ENCODE measurements around the gene EYA4. TPM values are rescaled to one million over a fixed set of nuclear protein-coding genes. Genes with fewer than 3 reads are reported as not detected.

EYA4 gene
- total and polyA plus RNA-seq, 8 donors: 0.03 to 16.3 (median 0.87) TPM; not detected in 1

GRCh38 chr6:133541040-133541439, 299.9 kb downstream of the EYA4 start:
- Histone ChIP-seq H3K27ac (no peak overlapping the region), H3K4me1 (no peaks in the 10 kb centered on the region), H3K27me3 (no peaks in the 10 kb centered on the region), H3K9me3 (no peaks in the 10 kb centered on the region), H3K36me3 (no peaks in the 10 kb centered on the region), H3K4me3 (no peak overlapping the region)
- TF ChIP-seq POLR2A (IDR thresholded peaks at IDR 0.05): no peak
- TF ChIP-seq, protein P1, sequence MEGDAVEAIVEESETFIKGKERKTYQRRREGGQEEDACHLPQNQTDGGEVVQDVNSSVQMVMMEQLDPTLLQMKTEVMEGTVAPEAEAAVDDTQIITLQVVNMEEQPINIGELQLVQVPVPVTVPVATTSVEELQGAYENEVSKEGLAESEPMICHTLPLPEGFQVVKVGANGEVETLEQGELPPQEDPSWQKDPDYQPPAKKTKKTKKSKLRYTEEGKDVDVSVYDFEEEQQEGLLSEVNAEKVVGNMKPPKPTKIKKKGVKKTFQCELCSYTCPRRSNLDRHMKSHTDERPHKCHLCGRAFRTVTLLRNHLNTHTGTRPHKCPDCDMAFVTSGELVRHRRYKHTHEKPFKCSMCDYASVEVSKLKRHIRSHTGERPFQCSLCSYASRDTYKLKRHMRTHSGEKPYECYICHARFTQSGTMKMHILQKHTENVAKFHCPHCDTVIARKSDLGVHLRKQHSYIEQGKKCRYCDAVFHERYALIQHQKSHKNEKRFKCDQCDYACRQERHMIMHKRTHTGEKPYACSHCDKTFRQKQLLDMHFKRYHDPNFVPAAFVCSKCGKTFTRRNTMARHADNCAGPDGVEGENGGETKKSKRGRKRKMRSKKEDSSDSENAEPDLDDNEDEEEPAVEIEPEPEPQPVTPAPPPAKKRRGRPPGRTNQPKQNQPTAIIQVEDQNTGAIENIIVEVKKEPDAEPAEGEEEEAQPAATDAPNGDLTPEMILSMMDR (IDR thresholded peaks at IDR 0.05): no peak
- TF ChIP-seq EP300 (IDR thresholded peaks at IDR 0.05): no peak
- 63 to 79% (median 76%) methylated on average over 2 of the region's 2 CpGs for whole genome bisulfite sequencing, 5 donors
- DNase-seq: no peak
- intact Hi-C loops (cut with DNase I; ENCODE audit: low total_unique reads): no loop called here

DNA sequence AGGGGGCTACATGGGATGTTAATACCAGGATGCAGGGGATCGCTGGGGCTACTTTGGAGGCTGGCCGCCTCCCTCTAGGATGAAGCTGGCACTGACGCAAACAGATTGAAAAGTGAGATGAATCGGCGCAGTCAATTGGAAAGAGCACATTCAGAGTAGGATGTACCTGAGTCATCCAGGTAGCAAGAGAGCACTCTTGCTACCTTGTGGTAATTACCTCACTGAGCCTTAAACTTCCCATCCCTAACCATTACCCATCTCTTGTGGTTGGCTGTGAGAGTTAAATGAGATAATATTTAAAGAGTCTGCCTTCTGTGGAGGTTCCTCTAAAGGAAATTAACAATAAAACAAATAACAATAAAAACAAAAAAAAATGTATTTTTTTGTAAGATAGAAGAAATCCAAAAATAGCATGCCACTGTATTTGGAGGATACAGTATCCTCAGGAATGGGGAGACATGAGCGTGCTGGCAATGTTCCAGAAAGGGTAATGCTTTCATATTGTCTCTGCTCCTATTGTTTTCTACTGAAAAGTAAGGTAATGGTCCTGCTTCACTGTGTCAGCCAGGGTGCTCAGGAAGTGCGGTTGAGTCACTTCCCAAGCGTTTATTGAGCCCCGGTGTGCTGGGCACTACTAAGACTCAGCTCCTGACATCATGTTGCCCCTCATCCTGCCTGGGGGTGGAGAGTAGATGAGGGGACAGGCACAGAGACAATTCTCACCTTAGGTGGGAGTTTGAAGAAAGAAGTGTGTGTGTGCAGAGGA, 301.1 kb downstream of the EYA4 start:
- H3K4me3 ChIP-seq: no peak overlapping the region
- H3K4me1 ChIP-seq: peaks cover 0 to 1% (median 0%) of the 10 kb centered on the region in 4 donors
- TF ChIP-seq, protein P1 (IDR thresholded peaks at IDR 0.05): no peak
- TF ChIP-seq POLR2A (IDR thresholded peaks at IDR 0.05) (no peak), POLR2AphosphoS5 (IDR thresholded peaks at IDR 0.05) (no peak), EP300 (IDR thresholded peaks at IDR 0.05) (no peak)
- no peak overlapping the region for H3K27ac ChIP-seq
- H3K36me3 ChIP-seq: no peaks in the 10 kb centered on the region
- no peak for DNase-seq
- WGBS, 5 donors: 89 to 93% (median 92%) methylated on average over 9 of the region's 9 CpGs
- intact Hi-C loops (cut with DNase I; ENCODE audit: low total_unique reads): no loop called here
- H3K27me3 ChIP-seq: no peaks in the 10 kb centered on the region
- H3K9me3 ChIP-seq: no peaks in the 10 kb centered on the region

- intact Hi-C loops (cut with DNase I; ENCODE audit: low total_unique reads): no loop called here
- TF ChIP-seq POLR2AphosphoS5 (IDR thresholded peaks at IDR 0.05): no peak
- no peak for TF ChIP-seq EP300 (IDR thresholded peaks at IDR 0.05)
- TF ChIP-seq POLR2A (IDR thresholded peaks at IDR 0.05): no peak
- TF ChIP-seq, protein P1 (IDR thresholded peaks at IDR 0.05): no peak
- H3K4me1 ChIP-seq: peaks cover 4 to 21% (median 10%) of the 10 kb centered on the region in 4 donors
- 86 to 93% (median 90%) methylated on average over 5 of the region's 5 CpGs for WGBS, 5 donors
- no peaks in the 10 kb centered on the region for H3K36me3 ChIP-seq
- no peak for DNase-seq
- no peaks in the 10 kb centered on the region for H3K9me3 ChIP-seq
- H3K27ac ChIP-seq: no peak overlapping the region
- H3K27me3 ChIP-seq: no peaks in the 10 kb centered on the region
- H3K4me3 ChIP-seq: no peak overlapping the region
These were observed 303.3 kb downstream of the EYA4 start for GRCh38 chr6:133544419-133544818.

- no peaks in the 10 kb centered on the region for H3K9me3 ChIP-seq
- no peaks in the 10 kb centered on the region for H3K27me3 ChIP-seq
- 60 to 73% (median 64%) methylated on average over 4 of the region's 4 CpGs for WGBS, 5 donors
- H3K4me1 ChIP-seq: peaks cover 4 to 21% (median 10%) of the 10 kb centered on the region in 4 donors
- TF ChIP-seq EP300 (IDR thresholded peaks at IDR 0.05) (no peak), POLR2AphosphoS5 (IDR thresholded peaks at IDR 0.05) (no peak), POLR2A (IDR thresholded peaks at IDR 0.05) (no peak)
- TF ChIP-seq, protein P1 (IDR thresholded peaks at IDR 0.05): no peak
- no peaks in the 10 kb centered on the region for H3K36me3 ChIP-seq
- no peak overlapping the region for H3K27ac ChIP-seq
- peak in 1 of 2 donors; percentile 60 for DNase-seq
- H3K4me3 ChIP-seq: no peak overlapping the region
- intact Hi-C loops (cut with DNase I; ENCODE audit: low total_unique reads): no loop called here
These were observed 304.9 kb downstream of the EYA4 start for GRCh38 chr6:133546098-133546497.
